HG03066 (cell line): ENCODE measurements around the gene CEP152.

ENCODE experiments used
- ATAC-seq: cut with Tn5 transposase; IDR thresholded peaks from one replicate; pipeline ENCODE4 v1.9.1; 2021; ENCODE audit warnings: low read depth; ENCODE audit not compliant: unreplicated experiment

CEP152 gene

GRCh38 chr15:48778331-48778730 is 32.5 kb downstream of the CEP152 start:
- no peak for ATAC-seq

- ATAC-seq: no peak
Observed at GRCh38 chr15:48777645-48778330, 33.1 kb downstream of the CEP152 start.

- no peak for ATAC-seq
Observed at GRCh38 chr15:48775546-48775945, 35.3 kb downstream of the CEP152 start.

- no peak for ATAC-seq
Observed at GRCh38 chr15:48774484-48774883, 36.4 kb downstream of the CEP152 start.

- no peak for ATAC-seq
Observed at GRCh38 chr15:48766196-48766595, 44.7 kb downstream of the CEP152 start.

GRCh38 chr15:48765022-48765421 is 45.8 kb downstream of the CEP152 start:
- ATAC-seq: no peak

- no peak for ATAC-seq
Observed at GRCh38 chr15:48761393-48762158, 49.3 kb downstream of the CEP152 start.

GRCh38 chr15:48759921-48760320 is 50.9 kb downstream of the CEP152 start:
- ATAC-seq: no peak

- no peak for ATAC-seq
Observed at GRCh38 chr15:48757661-48758060, 53.2 kb downstream of the CEP152 start.

GRCh38 chr15:48754011-48754410 is 56.9 kb downstream of the CEP152 start:
- no peak for ATAC-seq

- ATAC-seq: no peak
Observed at GRCh38 chr15:48751595-48751994, 59.3 kb downstream of the CEP152 start.

GRCh38 chr15:48748535-48748934 is 62.3 kb downstream of the CEP152 start:
- ATAC-seq: no peak

GRCh38 chr15:48733615-48734014 is 77.3 kb downstream of the CEP152 start:
- ATAC-seq: no peak

- no peak for ATAC-seq
Observed at GRCh38 chr15:48730506-48730905, 80.4 kb downstream of the CEP152 start.

GRCh38 chr15:48723969-48724368 is 86.9 kb downstream of the CEP152 start:
- no peak for ATAC-seq

- no peak for ATAC-seq
Observed at GRCh38 chr15:48722764-48723661, 87.9 kb downstream of the CEP152 start.

- no peak for ATAC-seq
Observed at GRCh38 chr15:48721061-48721810, 89.6 kb downstream of the CEP152 start.

- no peak for ATAC-seq
Observed at GRCh38 chr15:48720646-48721045, 90.2 kb downstream of the CEP152 start.

- ATAC-seq: no peak
Observed at GRCh38 chr15:48719668-48720067, 91.2 kb downstream of the CEP152 start.

GRCh38 chr15:48718646-48719045 is 92.2 kb downstream of the CEP152 start:
- no peak for ATAC-seq
